WI38 (cell line): ENCODE measurements around the gene LHX2.

ENCODE experiments used
- H3K4me3 ChIP-seq: 2 replicates; pipeline ENCODE4 v1.5.1; 2011; ENCODE audit warnings: low read depth, mild to moderate bottlenecking, control low read depth, low read length
- TF ChIP-seq, protein P1 (sequence below): IDR thresholded peaks from 2 replicates; pipeline ENCODE4 v1.5.1; 2012; ENCODE audit warnings: low read depth, mild to moderate bottlenecking, control low read depth, low read length

LHX2 gene

DNA sequence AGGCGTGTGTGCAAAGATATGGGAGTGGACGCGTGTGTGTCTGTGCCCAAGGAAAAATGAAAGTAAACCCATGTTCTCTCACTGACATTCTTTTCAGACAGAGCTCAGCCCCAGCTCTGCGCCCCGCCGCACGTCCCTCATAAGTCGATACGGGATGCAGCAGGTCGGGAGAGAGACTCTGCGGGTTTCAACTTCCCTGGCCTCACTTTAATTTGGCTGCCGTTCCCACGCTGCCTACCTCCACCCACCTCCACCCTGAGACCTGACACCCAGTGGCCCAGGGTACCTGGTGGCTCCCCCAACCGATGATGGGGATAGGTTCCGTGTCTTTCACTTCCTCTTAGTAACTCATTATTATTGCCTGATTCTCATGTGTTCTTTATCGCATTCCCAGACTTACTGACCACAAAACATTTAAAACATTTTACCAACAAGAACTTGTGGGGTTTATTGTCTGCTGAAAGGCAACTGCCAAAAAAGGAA, 19.4 kb downstream of the LHX2 start:
- H3K4me3 ChIP-seq, result no peak overlapping the region
- TF ChIP-seq, protein P1, sequence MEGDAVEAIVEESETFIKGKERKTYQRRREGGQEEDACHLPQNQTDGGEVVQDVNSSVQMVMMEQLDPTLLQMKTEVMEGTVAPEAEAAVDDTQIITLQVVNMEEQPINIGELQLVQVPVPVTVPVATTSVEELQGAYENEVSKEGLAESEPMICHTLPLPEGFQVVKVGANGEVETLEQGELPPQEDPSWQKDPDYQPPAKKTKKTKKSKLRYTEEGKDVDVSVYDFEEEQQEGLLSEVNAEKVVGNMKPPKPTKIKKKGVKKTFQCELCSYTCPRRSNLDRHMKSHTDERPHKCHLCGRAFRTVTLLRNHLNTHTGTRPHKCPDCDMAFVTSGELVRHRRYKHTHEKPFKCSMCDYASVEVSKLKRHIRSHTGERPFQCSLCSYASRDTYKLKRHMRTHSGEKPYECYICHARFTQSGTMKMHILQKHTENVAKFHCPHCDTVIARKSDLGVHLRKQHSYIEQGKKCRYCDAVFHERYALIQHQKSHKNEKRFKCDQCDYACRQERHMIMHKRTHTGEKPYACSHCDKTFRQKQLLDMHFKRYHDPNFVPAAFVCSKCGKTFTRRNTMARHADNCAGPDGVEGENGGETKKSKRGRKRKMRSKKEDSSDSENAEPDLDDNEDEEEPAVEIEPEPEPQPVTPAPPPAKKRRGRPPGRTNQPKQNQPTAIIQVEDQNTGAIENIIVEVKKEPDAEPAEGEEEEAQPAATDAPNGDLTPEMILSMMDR, result no peak

DNA sequence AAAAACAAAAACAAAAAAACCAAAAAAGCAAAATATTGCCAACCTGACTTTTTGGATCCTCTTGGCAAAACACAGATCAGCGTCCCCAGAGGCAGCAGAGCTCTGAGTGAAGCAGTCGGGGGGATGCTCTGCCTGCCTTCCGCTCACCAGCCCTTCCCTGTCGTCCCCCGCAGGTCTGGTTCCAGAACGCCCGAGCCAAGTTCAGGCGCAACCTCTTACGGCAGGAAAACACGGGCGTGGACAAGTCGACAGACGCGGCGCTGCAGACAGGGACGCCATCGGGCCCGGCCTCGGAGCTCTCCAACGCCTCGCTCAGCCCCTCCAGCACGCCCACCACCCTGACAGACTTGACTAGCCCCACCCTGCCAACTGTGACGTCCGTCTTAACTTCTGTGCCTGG, 20.7 kb downstream of the LHX2 start:
- TF ChIP-seq, protein P1, result no peak

DNA sequence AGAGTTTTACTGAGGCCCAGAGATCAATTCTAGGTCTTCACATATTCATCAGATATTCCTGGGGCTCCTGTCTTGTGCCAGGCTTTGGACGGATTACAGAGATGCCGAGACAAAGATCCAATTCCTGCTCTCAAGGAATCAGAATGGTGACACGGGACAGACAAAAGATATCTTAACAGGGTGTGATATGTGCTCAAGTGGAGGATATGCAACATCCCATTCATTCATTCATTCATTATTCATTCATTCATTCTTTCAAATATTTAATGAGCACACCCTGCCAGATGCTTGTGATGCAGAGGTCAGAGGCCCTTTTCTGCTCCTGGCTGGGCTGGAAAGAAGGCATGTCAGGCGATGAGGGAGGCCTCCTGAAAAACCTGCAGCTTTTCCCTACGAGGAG, 21.8 kb downstream of the LHX2 start:
- no peak overlapping the region for H3K4me3 ChIP-seq
- TF ChIP-seq, protein P1, result no peak

More for the DNA sequence above, 20.7 kb downstream of the LHX2 start:
- no peak overlapping the region for H3K4me3 ChIP-seq

DNA sequence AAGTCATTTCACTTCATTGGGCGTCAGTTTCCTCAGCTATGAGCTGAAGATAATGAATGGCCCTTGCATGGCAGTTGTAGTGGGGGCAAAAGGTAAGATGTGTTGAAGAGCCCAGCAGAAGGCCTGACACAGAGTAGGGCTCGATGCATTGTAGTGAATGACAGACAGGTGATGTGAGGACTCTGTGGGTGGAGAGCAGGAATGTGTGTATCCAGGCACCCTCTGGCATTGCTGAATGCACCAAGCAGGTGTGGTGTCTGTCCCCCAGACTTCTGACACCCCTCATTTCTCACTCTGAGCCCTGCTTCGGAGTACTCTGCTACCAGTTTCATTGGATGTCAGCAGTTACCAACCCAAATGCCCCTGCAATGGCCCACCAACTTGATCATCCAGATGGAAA, 22.4 kb downstream of the LHX2 start:
- TF ChIP-seq, protein P1, result no peak
- H3K4me3 ChIP-seq, result no peak overlapping the region

DNA sequence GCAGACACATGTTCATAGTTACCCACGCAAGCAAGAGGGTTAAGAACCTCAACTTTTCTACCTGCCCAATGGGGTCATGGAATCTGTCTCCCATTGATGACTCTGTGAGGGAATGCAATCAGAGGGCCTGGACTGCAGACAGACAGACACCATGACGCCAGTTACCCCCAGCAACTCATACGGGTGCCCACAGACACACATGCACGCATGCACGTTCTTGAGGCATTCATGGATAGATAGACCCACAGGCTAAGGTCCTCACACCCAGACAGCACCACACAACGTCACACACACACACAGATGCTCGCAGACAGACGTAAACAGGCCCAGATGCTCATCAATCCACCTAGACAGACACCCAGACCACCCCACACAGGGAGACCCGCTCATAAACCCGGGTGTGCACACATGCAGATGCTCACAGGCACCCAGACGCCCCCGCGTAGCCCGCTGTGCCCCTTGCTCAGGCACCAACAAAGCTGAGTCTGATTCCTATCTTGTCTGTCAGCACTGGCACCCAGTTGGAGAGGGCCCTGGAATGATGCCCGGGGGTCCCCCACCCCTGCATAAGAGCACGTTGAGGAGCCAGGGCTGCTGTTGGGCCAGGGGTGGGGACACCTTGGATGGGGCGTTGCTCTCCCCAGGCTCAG, 23.6 kb downstream of the LHX2 start:
- H3K4me3 ChIP-seq, result no peak overlapping the region
- TF ChIP-seq, protein P1, result no peak

DNA sequence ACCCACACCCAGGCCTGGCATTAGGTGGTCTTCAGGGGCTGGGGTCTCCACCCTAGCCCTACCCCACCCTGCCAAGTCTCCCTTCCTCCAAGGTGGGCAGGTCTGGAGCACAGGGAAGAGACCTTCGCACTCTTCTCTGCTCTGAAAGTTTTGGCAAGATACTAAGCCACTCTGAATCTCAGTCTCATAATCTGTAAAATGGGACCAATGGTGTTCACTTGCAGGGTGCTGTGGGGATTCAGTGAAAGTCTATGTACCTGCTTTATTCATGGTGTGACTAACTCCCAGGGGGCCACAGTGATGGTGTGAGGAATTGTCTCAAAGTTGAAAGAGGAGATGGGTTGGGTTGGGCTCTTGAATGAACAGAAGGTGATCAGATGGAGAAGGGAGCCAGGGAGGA, 25.0 kb downstream of the LHX2 start:
- TF ChIP-seq, protein P1, result no peak
- no peak overlapping the region for H3K4me3 ChIP-seq

DNA sequence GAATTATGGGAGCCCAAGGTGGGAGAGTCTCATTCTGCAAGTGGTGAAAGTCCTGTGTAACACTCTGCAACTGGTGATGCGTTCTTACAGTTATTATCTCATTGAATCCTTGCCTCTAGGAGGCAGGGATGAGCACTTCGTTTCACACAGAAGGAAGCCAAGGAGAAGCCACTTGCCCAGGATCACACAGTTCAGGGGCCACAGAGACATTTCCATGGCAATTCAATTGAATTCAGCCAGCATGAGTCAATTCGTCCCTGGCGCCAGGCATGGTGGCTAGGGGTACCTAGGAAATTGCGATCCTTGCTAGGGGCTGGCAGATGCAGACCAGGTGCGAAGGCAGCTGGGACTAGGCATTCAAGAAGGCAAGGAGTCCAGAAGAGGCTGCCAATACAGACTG, 26.2 kb downstream of the LHX2 start:
- no peak overlapping the region for H3K4me3 ChIP-seq

More for the DNA sequence above, 26.2 kb downstream of the LHX2 start:
- TF ChIP-seq, protein P1, result no peak
